ENCODE data around the gene RAB6D.
"Not testable (repeated sequence)": the region's sequence is repeated elsewhere in the genome, so short reads cannot be mapped to it uniquely, and the experiment has no call there.

DNA sequence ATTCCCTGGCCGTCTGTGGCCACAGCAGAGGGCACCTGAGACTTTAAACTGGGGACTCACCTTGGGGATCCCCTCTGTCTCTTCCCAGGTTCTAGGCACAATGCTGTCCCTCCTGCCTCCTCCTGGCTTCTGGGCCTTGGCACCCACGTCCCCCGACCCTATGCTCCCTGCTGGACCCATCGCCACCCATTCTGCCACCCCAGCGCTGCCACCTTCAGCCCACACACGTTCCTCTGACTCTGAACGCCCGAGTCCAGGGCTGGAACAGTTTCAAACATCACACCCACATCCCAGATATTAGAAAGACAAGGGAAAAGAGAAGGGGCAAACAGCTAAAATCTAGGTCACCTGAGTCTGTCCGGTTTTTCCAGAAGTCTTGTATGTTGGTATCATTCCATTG is 28.0 kb upstream of the RAB6D start:
- TF ChIP-seq, protein P1, sequence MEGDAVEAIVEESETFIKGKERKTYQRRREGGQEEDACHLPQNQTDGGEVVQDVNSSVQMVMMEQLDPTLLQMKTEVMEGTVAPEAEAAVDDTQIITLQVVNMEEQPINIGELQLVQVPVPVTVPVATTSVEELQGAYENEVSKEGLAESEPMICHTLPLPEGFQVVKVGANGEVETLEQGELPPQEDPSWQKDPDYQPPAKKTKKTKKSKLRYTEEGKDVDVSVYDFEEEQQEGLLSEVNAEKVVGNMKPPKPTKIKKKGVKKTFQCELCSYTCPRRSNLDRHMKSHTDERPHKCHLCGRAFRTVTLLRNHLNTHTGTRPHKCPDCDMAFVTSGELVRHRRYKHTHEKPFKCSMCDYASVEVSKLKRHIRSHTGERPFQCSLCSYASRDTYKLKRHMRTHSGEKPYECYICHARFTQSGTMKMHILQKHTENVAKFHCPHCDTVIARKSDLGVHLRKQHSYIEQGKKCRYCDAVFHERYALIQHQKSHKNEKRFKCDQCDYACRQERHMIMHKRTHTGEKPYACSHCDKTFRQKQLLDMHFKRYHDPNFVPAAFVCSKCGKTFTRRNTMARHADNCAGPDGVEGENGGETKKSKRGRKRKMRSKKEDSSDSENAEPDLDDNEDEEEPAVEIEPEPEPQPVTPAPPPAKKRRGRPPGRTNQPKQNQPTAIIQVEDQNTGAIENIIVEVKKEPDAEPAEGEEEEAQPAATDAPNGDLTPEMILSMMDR (IDR thresholded peaks at IDR 0.05): not testable (repeated sequence)
- not testable (repeated sequence) for TF ChIP-seq POLR2A (IDR thresholded peaks at IDR 0.05)

All from adrenal gland (tissue), 5 donors.